ENCODE results near the gene HAGHL. TPM values are rescaled to one million over a fixed set of nuclear protein-coding genes. Genes with fewer than 3 reads are reported as not detected.
"Not testable (repeated sequence)": the region's sequence is repeated elsewhere in the genome, so short reads cannot be mapped to it uniquely, and the experiment has no call there.

Gene HAGHL
- total RNA-seq, 2 donors from 2014 or later = 2.6 to 13.0 TPM

GRCh38 chr16:685967-686366 is 40.9 kb upstream of the HAGHL start:
- no peaks in the 10 kb centered on the region for H3K9me3 ChIP-seq
- TF ChIP-seq, protein P1, sequence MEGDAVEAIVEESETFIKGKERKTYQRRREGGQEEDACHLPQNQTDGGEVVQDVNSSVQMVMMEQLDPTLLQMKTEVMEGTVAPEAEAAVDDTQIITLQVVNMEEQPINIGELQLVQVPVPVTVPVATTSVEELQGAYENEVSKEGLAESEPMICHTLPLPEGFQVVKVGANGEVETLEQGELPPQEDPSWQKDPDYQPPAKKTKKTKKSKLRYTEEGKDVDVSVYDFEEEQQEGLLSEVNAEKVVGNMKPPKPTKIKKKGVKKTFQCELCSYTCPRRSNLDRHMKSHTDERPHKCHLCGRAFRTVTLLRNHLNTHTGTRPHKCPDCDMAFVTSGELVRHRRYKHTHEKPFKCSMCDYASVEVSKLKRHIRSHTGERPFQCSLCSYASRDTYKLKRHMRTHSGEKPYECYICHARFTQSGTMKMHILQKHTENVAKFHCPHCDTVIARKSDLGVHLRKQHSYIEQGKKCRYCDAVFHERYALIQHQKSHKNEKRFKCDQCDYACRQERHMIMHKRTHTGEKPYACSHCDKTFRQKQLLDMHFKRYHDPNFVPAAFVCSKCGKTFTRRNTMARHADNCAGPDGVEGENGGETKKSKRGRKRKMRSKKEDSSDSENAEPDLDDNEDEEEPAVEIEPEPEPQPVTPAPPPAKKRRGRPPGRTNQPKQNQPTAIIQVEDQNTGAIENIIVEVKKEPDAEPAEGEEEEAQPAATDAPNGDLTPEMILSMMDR (IDR thresholded peaks at IDR 0.05) = peak; percentile 44
- peaks cover 41% of the 10 kb centered on the region for H3K4me1 ChIP-seq
- intact Hi-C loops (cut with DNase I) = no loop called here
- DNase-seq = peak; percentile 70
- no peak overlapping the region for H3K4me3 ChIP-seq
- no peak overlapping the region for H3K27ac ChIP-seq
- peaks cover 6% of the 10 kb centered on the region for H3K36me3 ChIP-seq
- no peak overlapping the region for H3K9ac ChIP-seq (ENCODE audit: low read depth in 2 of 2, low read length in 2 of 2)
- H3K27me3 ChIP-seq = no peaks in the 10 kb centered on the region

GRCh38 chr16:686459-687260 is 40.2 kb upstream of the HAGHL start:
- Histone ChIP-seq H3K27me3 (no peaks in the 10 kb centered on the region), H3K4me3 (no peak overlapping the region), H3K27ac (no peak overlapping the region), H3K4me1 (peaks cover 34% of the 10 kb centered on the region), H3K9ac (ENCODE audit: low read depth in 2 of 2, low read length in 2 of 2) (no peak overlapping the region), H3K9me3 (no peaks in the 10 kb centered on the region), H3K36me3 (peaks cover 6% of the 10 kb centered on the region)
- intact Hi-C loops (cut with DNase I) = no loop called here
- TF ChIP-seq, protein P1 (IDR thresholded peaks at IDR 0.05) = no peak
- DNase-seq = no peak

DNA sequence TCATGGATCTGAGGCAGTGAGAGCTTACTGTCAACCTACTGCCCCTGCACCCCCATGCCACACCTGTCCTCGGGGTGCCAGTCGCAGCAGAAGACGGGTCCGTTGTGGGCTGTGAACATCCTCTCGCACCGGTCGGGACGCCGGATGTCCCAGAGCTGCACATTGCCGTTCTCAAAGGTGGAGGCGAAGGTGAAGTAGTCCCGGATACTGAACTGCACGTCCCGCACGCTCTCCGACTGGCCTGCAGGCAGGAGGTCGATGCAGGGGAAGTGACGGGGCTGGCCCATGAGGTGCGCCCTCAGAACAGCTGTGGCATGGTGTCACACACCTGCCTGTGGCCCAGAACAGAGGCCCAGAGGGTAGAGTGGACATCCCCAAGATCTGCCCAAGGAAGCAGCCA is 39.4 kb upstream of the HAGHL start:
- H3K4me1 ChIP-seq = peaks cover 26% of the 10 kb centered on the region

GRCh38 chr16:689175-689897 is 37.6 kb upstream of the HAGHL start:
- TF ChIP-seq, protein P1 (IDR thresholded peaks at IDR 0.05) = no peak
- no peak for DNase-seq
- intact Hi-C loops (cut with DNase I) = no loop called here
- H3K9me3 ChIP-seq = no peaks in the 10 kb centered on the region
- peaks cover 20% of the 10 kb centered on the region for H3K4me1 ChIP-seq
- H3K4me3 ChIP-seq = peak overlapping the region; percentile 75
- H3K36me3 ChIP-seq = no peaks in the 10 kb centered on the region
- H3K27ac ChIP-seq = no peak overlapping the region
- peak overlapping the region; percentile 79 to 89 for H3K9ac ChIP-seq (ENCODE audit: low read depth in 2 of 2, low read length in 2 of 2)
- peaks cover 17% of the 10 kb centered on the region for H3K27me3 ChIP-seq

More for the DNA sequence above, 39.4 kb upstream of the HAGHL start:
- Histone ChIP-seq H3K9ac (ENCODE audit: low read depth in 2 of 2, low read length in 2 of 2) (no peak overlapping the region), H3K27me3 (peaks cover 3% of the 10 kb centered on the region), H3K27ac (no peak overlapping the region), H3K4me3 (no peak overlapping the region), H3K36me3 (peaks cover 4% of the 10 kb centered on the region), H3K9me3 (no peaks in the 10 kb centered on the region)
- intact Hi-C loops (cut with DNase I) = no loop called here
- TF ChIP-seq, protein P1 (IDR thresholded peaks at IDR 0.05) = no peak
- no peak for DNase-seq

DNA sequence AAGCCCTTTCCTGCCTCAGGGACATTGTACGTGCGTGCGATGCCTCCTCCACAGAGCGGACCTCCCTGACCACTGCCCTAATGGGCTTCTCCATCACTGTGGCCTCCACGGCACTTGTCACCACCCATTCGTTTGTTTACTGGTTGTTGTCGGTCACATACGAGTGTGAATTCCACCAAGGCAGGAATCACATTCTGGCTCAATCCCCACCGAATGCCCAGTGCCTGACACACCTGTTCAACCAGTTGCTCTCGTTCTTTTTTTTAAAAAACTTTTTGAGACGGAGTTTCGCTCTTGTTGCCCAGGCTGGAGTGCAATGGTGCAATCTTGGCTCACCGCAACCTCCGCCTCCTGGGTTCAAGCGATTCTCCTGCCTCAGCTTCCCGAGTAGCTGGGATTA is 35.7 kb upstream of the HAGHL start:
- H3K27me3 ChIP-seq = peaks cover 23% of the 10 kb centered on the region
- H3K36me3 ChIP-seq; H3K4me3 ChIP-seq; DNase-seq; H3K27ac ChIP-seq; intact Hi-C loops (cut with DNase I); H3K9ac ChIP-seq (ENCODE audit: low read depth in 2 of 2, low read length in 2 of 2); H3K9me3 ChIP-seq: not testable (repeated sequence)
- peaks cover 18% of the 10 kb centered on the region for H3K4me1 ChIP-seq
